Stimulated activated CD8-positive, alpha-beta memory T cell treated with anti-CD3 and anti-CD28 coated beads, Interleukin-4, amount 100 ng/mL, for 1 hour (primary cell): Measurements from ENCODE around the gene DTX4.
"Not testable (repeated sequence)": the region's sequence is repeated elsewhere in the genome, so short reads cannot be mapped to it uniquely, and the experiment has no call there.

Source experiments
- DNase-seq, 2 donors: peaks; one replicate each; pipeline ENCODE4 v3.0.0-alpha.2; 2020; ENCODE audit warnings: low read depth in 2 of 2, low spot score in 1 of 2

DTX4 gene

GRCh38 chr11:59171508-59172322 lies at the start of gene DTX4:
DTX4 (plus strand) TSS chr11:59172132; CDS start chr11:59172596, 464 bp downstream.
- DNase-seq = peak; percentile 76 to 78

- peak; percentile 60 to 79 for DNase-seq
These were observed 36.1 kb upstream of the DTX4 start for GRCh38 chr11:59135648-59136461.

GRCh38 chr11:59136551-59136950 lies 35.4 kb upstream of the DTX4 start:
- DNase-seq = not testable (repeated sequence)

- no peak for DNase-seq
These were observed 34.7 kb upstream of the DTX4 start for GRCh38 chr11:59137190-59137589.

GRCh38 chr11:59138643-59139042 lies 33.3 kb upstream of the DTX4 start:
- DNase-seq = no peak

- DNase-seq = no peak
These were observed 30.7 kb upstream of the DTX4 start for GRCh38 chr11:59141191-59141590.

- no peak for DNase-seq
These were observed 30.1 kb upstream of the DTX4 start for GRCh38 chr11:59141673-59142460.

- peak; percentile 49 to 69 for DNase-seq
These were observed 29.1 kb upstream of the DTX4 start, which contains the start of gene FAM111A for GRCh38 chr11:59142530-59143507. FAM111A (plus strand) TSS chr11:59142856; CDS start chr11:59148873, 6,017 bp downstream.

GRCh38 chr11:59144096-59144495 lies 27.8 kb upstream of the DTX4 start:
- no peak for DNase-seq

GRCh38 chr11:59144579-59145345 lies 27.2 kb upstream of the DTX4 start:
- peak; percentile 20 to 28 for DNase-seq

- no peak for DNase-seq
These were observed 26.4 kb upstream of the DTX4 start for GRCh38 chr11:59145534-59145933.

- DNase-seq = no peak
These were observed 20.2 kb upstream of the DTX4 start for GRCh38 chr11:59151761-59152160.

GRCh38 chr11:59152312-59152951 lies 19.5 kb upstream of the DTX4 start:
- no peak for DNase-seq

GRCh38 chr11:59154610-59155009 lies 17.3 kb upstream of the DTX4 start:
- DNase-seq = no peak

GRCh38 chr11:59157433-59157832 lies 14.5 kb upstream of the DTX4 start:
- no peak for DNase-seq

- peak in 1 of 2 donors; percentile 25 for DNase-seq
These were observed 13.5 kb upstream of the DTX4 start for GRCh38 chr11:59158206-59159068.

- DNase-seq = no peak
These were observed 7.9 kb upstream of the DTX4 start for GRCh38 chr11:59164028-59164427.
